ENCODE data around the gene CEBPG.

CEBPG gene

GRCh38 chr19:33382006-33382405 lies 8.5 kb downstream of the CEBPG start:
- DNase-seq (ENCODE audit: low read depth): no peak

GRCh38 chr19:33382982-33383381 lies 9.5 kb downstream of the CEBPG start:
- DNase-seq (ENCODE audit: low read depth): no peak

DNA sequence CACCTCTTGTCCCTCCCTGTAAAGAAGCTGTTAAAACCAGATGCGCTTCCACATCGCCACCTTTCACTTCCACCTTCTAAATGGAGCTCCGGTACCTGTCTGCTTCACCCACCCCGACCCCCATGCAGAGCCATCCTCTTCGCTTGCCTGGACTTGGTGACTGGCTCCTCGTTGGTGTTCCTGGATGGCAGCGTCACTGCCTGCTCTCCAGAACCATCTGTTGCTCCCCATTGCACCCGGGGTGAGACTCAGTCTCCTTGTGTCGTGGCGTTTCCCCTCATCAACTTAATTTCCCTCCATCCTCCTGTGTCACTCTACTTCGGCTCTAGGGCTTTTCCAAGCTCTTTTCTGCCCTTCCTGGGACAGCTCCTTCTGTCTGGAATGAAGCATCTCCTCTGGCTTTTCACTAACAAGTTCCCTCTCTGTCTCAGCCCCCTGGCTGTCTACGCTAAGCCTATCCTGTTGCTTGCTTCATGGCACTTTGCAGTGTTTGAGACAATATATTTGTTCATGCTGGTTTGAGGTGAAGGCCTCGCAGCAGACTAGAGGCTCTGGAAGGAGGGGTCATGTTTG lies 10.3 kb downstream of the CEBPG start:
- no peak for DNase-seq (ENCODE audit: low read depth)

DNA sequence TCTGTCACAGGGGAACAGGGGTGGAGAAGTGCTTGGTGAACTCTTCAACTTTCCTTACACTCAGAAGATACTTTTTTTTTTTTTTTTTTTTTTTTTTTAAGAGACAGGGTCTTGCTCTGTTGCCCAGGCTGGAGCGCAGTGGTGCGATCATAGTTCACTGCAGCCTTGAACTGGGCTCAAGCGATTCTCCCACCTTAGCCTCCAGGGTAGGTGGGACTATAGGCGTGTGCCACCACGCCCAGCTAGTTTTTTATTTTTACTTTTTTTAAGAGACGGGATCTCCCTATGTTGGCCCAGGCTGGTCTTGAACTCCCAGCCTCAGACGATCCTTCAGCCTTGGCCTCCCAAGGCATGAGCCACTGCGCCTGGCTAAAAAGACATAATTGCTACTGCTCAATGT lies 11.5 kb downstream of the CEBPG start:
- no peak for DNase-seq (ENCODE audit: low read depth)

DNA sequence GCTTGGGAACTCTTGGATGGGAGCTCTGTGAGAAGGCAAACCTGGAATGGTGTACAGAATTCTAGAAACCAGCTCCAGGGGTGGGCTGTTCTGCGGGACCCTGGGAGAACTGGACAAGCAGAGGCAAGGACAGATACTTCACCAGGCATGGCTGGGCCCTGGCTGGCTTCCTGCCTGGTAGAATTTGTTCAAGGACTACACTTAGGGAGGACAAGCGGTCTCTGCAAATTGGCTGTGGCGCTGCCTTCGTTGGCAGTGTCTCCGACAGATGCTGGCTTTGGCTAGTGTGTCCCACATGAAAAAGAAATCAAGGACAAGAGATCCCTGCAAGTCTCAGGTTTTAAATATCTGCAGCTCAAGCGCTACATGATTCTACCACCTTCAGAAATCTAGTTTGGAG lies 12.4 kb downstream of the CEBPG start:
- DNase-seq (ENCODE audit: low read depth): no peak

GRCh38 chr19:33386361-33386858 lies 12.9 kb downstream of the CEBPG start:
- no peak for DNase-seq (ENCODE audit: low read depth)

DNA sequence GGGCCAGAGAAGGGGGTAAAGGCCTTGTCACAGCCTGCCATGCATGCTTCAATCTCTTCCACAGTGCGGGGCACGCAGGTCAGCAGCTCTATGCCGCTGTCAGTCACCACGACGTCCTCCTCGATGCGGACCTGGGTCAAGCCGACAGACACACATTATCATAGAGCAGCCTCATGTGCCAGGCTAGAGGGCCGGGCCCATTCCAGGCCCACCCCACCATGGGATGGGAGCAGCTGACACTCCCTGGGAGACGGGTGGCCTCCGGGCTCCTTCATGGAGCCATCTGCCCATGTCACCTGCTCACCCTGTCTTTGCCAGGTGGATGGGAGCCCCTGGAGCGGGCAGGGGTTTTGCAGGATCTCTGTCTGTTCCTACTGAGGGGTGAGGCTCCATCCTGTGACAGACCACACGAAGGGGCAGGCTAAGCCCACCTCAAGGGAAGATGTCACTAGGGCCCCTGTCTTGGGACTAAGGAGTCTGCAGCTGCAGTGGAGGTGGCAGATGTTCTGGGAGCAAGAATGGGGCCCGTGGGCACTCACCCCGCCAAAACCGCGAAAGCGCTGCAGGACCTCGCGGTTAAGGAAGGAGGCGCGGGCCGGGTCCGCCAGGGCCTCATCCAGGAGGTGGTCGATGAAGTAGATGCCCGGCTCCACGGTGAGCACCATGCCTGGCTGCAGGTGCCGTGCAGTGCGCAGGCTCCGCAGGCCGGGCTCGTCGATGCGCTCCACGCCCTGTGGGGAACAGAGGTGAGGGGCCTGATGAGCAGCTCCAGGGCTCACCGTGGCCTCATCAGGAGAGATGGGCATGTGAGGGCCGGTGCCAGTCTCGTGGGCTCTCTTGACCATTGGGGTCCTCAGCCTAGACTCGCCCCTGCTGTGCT lies 14.1 kb downstream of the CEBPG start:
- no peak for DNase-seq (ENCODE audit: low read depth)

DNA sequence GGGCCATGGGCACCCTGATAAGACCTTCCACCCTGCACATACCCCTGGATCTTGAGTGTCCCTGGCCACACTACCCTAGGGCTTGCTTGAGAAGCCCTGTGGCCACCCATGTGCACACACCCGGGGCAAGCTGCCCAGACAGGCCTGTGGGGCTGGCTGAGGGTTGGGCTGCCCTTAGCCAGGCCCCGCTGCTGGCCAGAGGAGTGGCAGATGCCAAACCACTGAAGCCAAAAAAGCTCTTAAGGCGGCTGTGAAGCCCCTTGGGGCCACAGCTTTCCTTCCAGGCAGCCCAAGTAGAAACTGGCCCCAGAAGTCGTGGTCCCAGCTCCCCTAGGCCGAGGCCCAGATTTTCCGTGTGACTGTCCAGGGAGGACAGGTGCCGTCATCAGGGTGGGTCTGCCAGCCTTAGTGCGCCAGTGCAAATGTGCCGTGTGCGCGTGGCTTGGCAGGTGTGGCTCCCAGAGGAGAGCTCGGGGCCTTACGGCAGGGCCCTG lies 14.8 kb downstream of the CEBPG start:
- DNase-seq (ENCODE audit: low read depth): no peak

DNA sequence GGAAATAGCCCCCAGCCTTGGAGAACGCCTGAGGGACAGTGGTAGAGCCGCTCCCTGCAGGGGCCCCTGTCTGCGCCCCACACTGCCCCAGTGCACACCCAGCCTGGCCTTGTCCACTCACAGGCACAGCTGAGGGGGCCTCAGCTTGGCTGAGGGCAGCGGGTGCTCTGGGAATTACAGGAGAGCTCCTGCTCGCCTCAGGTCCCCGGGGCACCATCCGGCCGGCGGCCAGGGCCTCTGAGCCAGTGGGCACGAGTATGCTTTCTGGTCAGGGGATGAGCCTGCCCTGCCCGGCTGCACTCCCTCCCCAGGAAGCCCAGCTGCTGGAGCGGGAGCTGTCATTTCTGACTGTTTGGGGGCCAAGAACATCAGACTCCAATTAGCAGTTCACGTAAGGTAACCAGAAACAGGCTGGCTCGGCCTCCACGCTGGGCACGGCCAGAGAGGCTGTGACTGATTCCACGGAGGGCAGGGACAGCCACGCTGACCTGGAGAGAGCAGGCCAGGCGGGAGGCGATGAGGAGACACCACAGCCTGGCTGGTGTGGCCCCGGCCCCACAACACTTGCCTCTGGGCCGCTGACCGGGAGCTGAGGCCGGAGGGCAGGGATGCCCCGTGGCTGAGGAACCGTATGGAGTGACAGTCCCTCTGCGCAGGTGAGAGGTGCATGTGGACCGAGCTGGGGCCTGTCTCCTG lies 15.4 kb downstream of the CEBPG start:
- no peak for DNase-seq (ENCODE audit: low read depth)

- no peak for DNase-seq (ENCODE audit: low read depth)
These were observed 16.1 kb downstream of the CEBPG start for GRCh38 chr19:33389421-33390100.

DNA sequence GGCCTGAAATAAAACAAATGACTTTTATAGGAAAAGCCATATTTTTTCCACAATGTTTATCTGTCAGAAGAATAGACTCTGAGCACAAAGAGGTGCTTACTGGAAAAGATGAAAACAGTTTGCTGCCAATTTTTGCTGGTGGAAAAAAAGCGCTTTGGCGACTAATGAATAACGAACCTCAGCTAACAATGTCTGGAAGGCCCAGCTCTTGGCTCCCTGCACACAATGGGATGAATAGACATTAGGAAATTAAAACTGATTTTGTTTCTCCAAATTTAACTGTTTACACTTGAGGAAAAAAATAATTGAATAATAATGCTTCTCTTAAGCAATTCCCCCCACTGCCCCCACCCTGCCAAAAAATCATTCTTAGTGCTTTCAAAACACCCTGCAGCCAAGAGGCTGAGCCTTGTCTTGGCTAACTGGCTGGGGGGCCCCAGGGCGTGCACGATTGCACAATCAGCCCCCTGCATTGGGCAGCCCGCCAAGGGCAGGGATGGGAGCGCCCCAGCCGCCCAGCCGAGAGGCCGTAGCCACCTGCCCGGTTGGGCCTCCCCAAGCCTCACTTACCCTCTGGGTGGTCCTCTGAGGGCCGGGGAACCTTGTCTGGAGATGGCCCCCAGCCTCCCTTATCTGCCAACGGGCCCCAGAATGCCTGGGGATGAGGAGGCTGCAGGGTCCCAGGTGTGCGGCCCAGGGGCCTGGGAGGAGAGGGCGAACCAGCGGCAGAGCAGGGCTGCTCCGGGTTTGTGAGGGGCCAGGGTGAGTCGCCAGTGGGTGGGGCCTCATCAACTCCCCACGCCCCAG lies 16.8 kb downstream of the CEBPG start:
- no peak for DNase-seq (ENCODE audit: low read depth)

- no peak for DNase-seq (ENCODE audit: low read depth)
These were observed 17.6 kb downstream of the CEBPG start for GRCh38 chr19:33390908-33391630.

- DNase-seq (ENCODE audit: low read depth): no peak
These were observed 18.2 kb downstream of the CEBPG start for GRCh38 chr19:33391631-33392249.

- no peak for DNase-seq (ENCODE audit: low read depth)
These were observed 19.1 kb downstream of the CEBPG start for GRCh38 chr19:33392341-33393285.

DNA sequence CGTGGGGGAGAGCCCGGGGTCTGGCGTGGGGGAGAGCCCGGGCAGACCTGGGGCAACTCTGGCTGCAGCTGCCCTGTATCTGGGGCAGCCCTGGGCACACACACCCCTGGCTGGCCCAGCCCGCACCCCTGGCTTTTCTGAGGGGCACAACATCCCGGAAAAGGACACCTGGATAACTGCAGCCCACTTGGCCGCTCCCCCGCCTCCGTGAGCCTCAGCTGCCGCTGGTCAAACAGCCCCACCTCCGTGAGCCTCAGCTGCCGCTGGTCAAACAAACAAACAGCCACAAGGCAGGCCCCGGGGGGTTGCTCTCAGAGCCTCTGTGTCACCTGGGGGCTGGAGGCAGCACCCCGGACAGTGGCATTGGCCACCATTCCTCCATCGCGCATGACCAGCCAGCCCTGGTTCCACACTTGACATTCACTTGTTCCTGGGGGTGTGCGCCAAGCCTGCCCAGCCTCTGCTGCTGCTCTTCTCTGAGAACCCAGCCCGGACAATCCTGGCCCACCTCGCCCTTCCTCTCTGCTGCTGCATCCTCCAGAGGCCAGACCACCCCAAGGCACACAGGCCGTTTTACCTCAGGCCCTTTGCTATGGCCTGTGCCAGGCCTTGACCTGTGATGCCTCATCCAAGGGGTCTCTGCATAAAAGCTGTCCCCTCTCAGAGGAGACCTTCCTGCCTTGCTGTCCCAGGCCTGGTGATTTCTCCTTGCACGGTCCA lies 19.9 kb downstream of the CEBPG start:
- no peak for DNase-seq (ENCODE audit: low read depth)

- peak; percentile 31 for DNase-seq (ENCODE audit: low read depth)
These were observed 20.7 kb downstream of the CEBPG start for GRCh38 chr19:33394006-33394722.

- no peak for DNase-seq (ENCODE audit: low read depth)
These were observed 21.4 kb downstream of the CEBPG start for GRCh38 chr19:33394723-33395560.

Measured in HS-27A (cell line).